Dendritic cell treated with granulocyte-macrophage colony-stimulating factor and Interleukin-4, amounts not matched to agents 40 ng/mL and 50 ng/mL, for 4 days (primary cell): ENCODE data around the gene ORC2.
"Not testable (repeated sequence)": the region's sequence is repeated elsewhere in the genome, so short reads cannot be mapped to it uniquely, and the experiment has no call there.

Source experiments
- H3K27ac Mint-ChIP-seq: one replicate; pipeline ENCODE4 v1.8.0; 2022; ENCODE audit warnings: mild to moderate bottlenecking, mixed read lengths
- H3K27me3 Mint-ChIP-seq: one replicate; pipeline ENCODE4 v1.8.0; 2022; ENCODE audit warnings: mild to moderate bottlenecking, mixed read lengths
- H3K36me3 Mint-ChIP-seq: one replicate; pipeline ENCODE4 v1.8.0; 2022; ENCODE audit warnings: low read depth, mixed read lengths
- H3K4me1 Mint-ChIP-seq: one replicate; pipeline ENCODE4 v1.8.0; 2022; ENCODE audit warnings: low read depth, mixed read lengths
- H3K4me3 Mint-ChIP-seq: one replicate; pipeline ENCODE4 v1.8.0; 2022; ENCODE audit warnings: mild to moderate bottlenecking, moderate library complexity, mixed read lengths
- H3K9me3 Mint-ChIP-seq: one replicate; pipeline ENCODE4 v1.8.0; 2022; ENCODE audit warnings: mixed read lengths
- intact Hi-C: fragments of 100-400 bp; cut with micrococcal nuclease; formaldehyde crosslinking; loops from one replicate; pipeline ENCODE4 v1.15.0; 2022

Gene ORC2

GRCh38 chr2:200964498-200964897 is 1.0 kb upstream of the ORC2 start:
- intact Hi-C loops = loop anchor here (10.0 kb wide), 1 partner anchor 210 kb away; no protein-coding TSS in a partner anchor
- peaks cover 37% of the 10 kb centered on the region for H3K4me1 Mint-ChIP-seq
- peaks cover 11% of the 10 kb centered on the region for H3K36me3 Mint-ChIP-seq
- no peaks in the 10 kb centered on the region for H3K9me3 Mint-ChIP-seq
- H3K27ac Mint-ChIP-seq = peak overlapping the region; percentile 91
- peak overlapping the region; percentile 87 for H3K4me3 Mint-ChIP-seq
- no peaks in the 10 kb centered on the region for H3K27me3 Mint-ChIP-seq

GRCh38 chr2:200963918-200964252 is 425 bp upstream of the ORC2 start:
- H3K27me3 Mint-ChIP-seq, H3K9me3 Mint-ChIP-seq: not testable (repeated sequence)
- intact Hi-C loops = loop anchor here (1.0 to 10.0 kb wide), 2 partner anchors 105 to 211 kb away; no protein-coding TSS in a partner anchor
- Mint-ChIP-seq H3K4me3 (peak overlapping the region; percentile 87), H3K36me3 (peaks cover 14% of the 10 kb centered on the region), H3K27ac (peak overlapping the region; percentile 91), H3K4me1 (peaks cover 35% of the 10 kb centered on the region)

GRCh38 chr2:200962811-200963123 is 693 bp downstream of the ORC2 start:
- Mint-ChIP-seq H3K4me3 (peak overlapping the region; percentile 87), H3K27me3 (no peaks in the 10 kb centered on the region), H3K4me1 (peaks cover 27% of the 10 kb centered on the region), H3K36me3 (peaks cover 22% of the 10 kb centered on the region), H3K27ac (peak overlapping the region; percentile 91), H3K9me3 (no peaks in the 10 kb centered on the region)
- intact Hi-C loops = loop anchor here (1.0 to 10.0 kb wide), 2 partner anchors 107 to 212 kb away; no protein-coding TSS in a partner anchor

GRCh38 chr2:200961674-200962073 is 1.8 kb downstream of the ORC2 start:
- H3K9me3 Mint-ChIP-seq = no peaks in the 10 kb centered on the region
- H3K4me3 Mint-ChIP-seq = no peak overlapping the region
- peaks cover 27% of the 10 kb centered on the region for H3K4me1 Mint-ChIP-seq
- intact Hi-C loops = loop anchor here (10.0 kb wide), 1 partner anchor 213 kb away; no protein-coding TSS in a partner anchor
- peaks cover 33% of the 10 kb centered on the region for H3K36me3 Mint-ChIP-seq
- no peak overlapping the region for H3K27ac Mint-ChIP-seq
- no peaks in the 10 kb centered on the region for H3K27me3 Mint-ChIP-seq

- intact Hi-C loops = no loop called here
- no peak overlapping the region for H3K27ac Mint-ChIP-seq
- H3K9me3 Mint-ChIP-seq = no peaks in the 10 kb centered on the region
- no peak overlapping the region for H3K4me3 Mint-ChIP-seq
- no peaks in the 10 kb centered on the region for H3K4me1 Mint-ChIP-seq
- H3K36me3 Mint-ChIP-seq = peaks cover 46% of the 10 kb centered on the region
- H3K27me3 Mint-ChIP-seq = no peaks in the 10 kb centered on the region
Observed at GRCh38 chr2:200950378-200950777, 13.1 kb downstream of the ORC2 start.

GRCh38 chr2:200945395-200945729 is 18.1 kb downstream of the ORC2 start:
- Mint-ChIP-seq H3K27me3 (no peaks in the 10 kb centered on the region), H3K27ac (no peak overlapping the region), H3K9me3 (no peaks in the 10 kb centered on the region), H3K4me1 (no peaks in the 10 kb centered on the region), H3K36me3 (peaks cover 76% of the 10 kb centered on the region), H3K4me3 (no peak overlapping the region)
- intact Hi-C loops = no loop called here

- intact Hi-C loops = no loop called here
- Mint-ChIP-seq H3K9me3 (no peaks in the 10 kb centered on the region), H3K27ac (no peak overlapping the region), H3K4me3 (no peak overlapping the region), H3K36me3 (peaks cover 83% of the 10 kb centered on the region), H3K27me3 (no peaks in the 10 kb centered on the region), H3K4me1 (no peaks in the 10 kb centered on the region)
Observed at GRCh38 chr2:200944467-200945394, 18.7 kb downstream of the ORC2 start.

GRCh38 chr2:200943527-200944105 is 19.8 kb downstream of the ORC2 start:
- Mint-ChIP-seq H3K4me1 (no peaks in the 10 kb centered on the region), H3K27ac (no peak overlapping the region), H3K36me3 (peaks cover 87% of the 10 kb centered on the region), H3K9me3 (no peaks in the 10 kb centered on the region), H3K27me3 (no peaks in the 10 kb centered on the region), H3K4me3 (no peak overlapping the region)
- intact Hi-C loops = no loop called here

GRCh38 chr2:200939832-200940231 is 23.6 kb downstream of the ORC2 start:
- intact Hi-C loops = loop anchor here (10.0 kb wide), 1 partner anchor 65 kb away; no protein-coding TSS in a partner anchor
- Mint-ChIP-seq H3K4me3 (no peak overlapping the region), H3K36me3 (peaks cover 78% of the 10 kb centered on the region), H3K27me3 (no peaks in the 10 kb centered on the region), H3K4me1 (no peaks in the 10 kb centered on the region), H3K9me3 (no peaks in the 10 kb centered on the region), H3K27ac (no peak overlapping the region)

- Mint-ChIP-seq H3K9me3 (no peaks in the 10 kb centered on the region), H3K4me3 (no peak overlapping the region), H3K27me3 (no peaks in the 10 kb centered on the region), H3K27ac (peak overlapping the region; percentile 63), H3K36me3 (peaks cover 58% of the 10 kb centered on the region), H3K4me1 (peaks cover 10% of the 10 kb centered on the region)
- intact Hi-C loops = loop anchor here (10.0 kb wide), 1 partner anchor 74 kb away; no protein-coding TSS in a partner anchor
Observed at GRCh38 chr2:200930947-200931626, 32.4 kb downstream of the ORC2 start.

GRCh38 chr2:200929334-200930249 is 33.9 kb downstream of the ORC2 start:
- H3K27me3 Mint-ChIP-seq = no peaks in the 10 kb centered on the region
- intact Hi-C loops = loop anchor here (10.0 kb wide), 1 partner anchor 75 kb away; no protein-coding TSS in a partner anchor
- peaks cover 53% of the 10 kb centered on the region for H3K36me3 Mint-ChIP-seq
- no peaks in the 10 kb centered on the region for H3K9me3 Mint-ChIP-seq
- H3K4me3 Mint-ChIP-seq = no peak overlapping the region
- peaks cover 10% of the 10 kb centered on the region for H3K4me1 Mint-ChIP-seq
- H3K27ac Mint-ChIP-seq = peak overlapping the region; percentile 19

GRCh38 chr2:200922439-200922838 is 41.0 kb downstream of the ORC2 start:
- no peak overlapping the region for H3K27ac Mint-ChIP-seq
- H3K36me3 Mint-ChIP-seq = peaks cover 66% of the 10 kb centered on the region
- H3K9me3 Mint-ChIP-seq = no peaks in the 10 kb centered on the region
- H3K4me3 Mint-ChIP-seq = no peak overlapping the region
- intact Hi-C loops = no loop called here
- H3K27me3 Mint-ChIP-seq = no peaks in the 10 kb centered on the region
- no peaks in the 10 kb centered on the region for H3K4me1 Mint-ChIP-seq

- Mint-ChIP-seq H3K4me3 (no peak overlapping the region), H3K36me3 (peaks cover 80% of the 10 kb centered on the region), H3K27me3 (no peaks in the 10 kb centered on the region), H3K4me1 (no peaks in the 10 kb centered on the region), H3K9me3 (no peaks in the 10 kb centered on the region), H3K27ac (no peak overlapping the region)
- intact Hi-C loops = no loop called here
Observed at GRCh38 chr2:200913654-200914053, 49.8 kb downstream of the ORC2 start.
